Endothelial cell (in vitro differentiated cells): ENCODE data around the gene GHRL. TPM values are rescaled to one million over a fixed set of nuclear protein-coding genes. Genes with fewer than 3 reads are reported as not detected.

Source experiments
- DNase-seq: peaks from one replicate; pipeline ENCODE4 v3.0.0; 2021; ENCODE audit warnings: low spot score
- H3K27ac Mint-ChIP-seq: one replicate; pipeline ENCODE4 v1.8.0; 2021; ENCODE audit warnings: mixed read lengths, inconsistent platforms; ENCODE audit not compliant: unreplicated experiment
- H3K27me3 Mint-ChIP-seq: one replicate; pipeline ENCODE4 v1.8.0; 2021; ENCODE audit warnings: mild to moderate bottlenecking, moderate library complexity, mixed read lengths, inconsistent platforms; ENCODE audit not compliant: unreplicated experiment
- H3K36me3 Mint-ChIP-seq: one replicate; pipeline ENCODE4 v1.8.0; 2021; ENCODE audit warnings: mild to moderate bottlenecking, low read depth, mixed read lengths, inconsistent platforms; ENCODE audit not compliant: unreplicated experiment
- H3K4me1 Mint-ChIP-seq: one replicate; pipeline ENCODE4 v1.8.0; 2021; ENCODE audit warnings: mild to moderate bottlenecking, mixed read lengths, inconsistent platforms; ENCODE audit not compliant: unreplicated experiment
- H3K4me3 Mint-ChIP-seq: one replicate; pipeline ENCODE4 v1.8.0; 2021; ENCODE audit warnings: mild to moderate bottlenecking, mixed read lengths, inconsistent platforms; ENCODE audit not compliant: unreplicated experiment
- H3K9me3 Mint-ChIP-seq: one replicate; pipeline ENCODE4 v1.8.0; 2021; ENCODE audit warnings: mixed read lengths, inconsistent platforms; ENCODE audit not compliant: unreplicated experiment
- total RNA-seq: library from RNA; stranded (reverse); fragmentation: NEBNext Ultra II Directional; extraction: Animal tissue kit (Norgen Biotek cat#: 25700); gene quantifications from one replicate; pipeline ENCODE4 v1.2.1, GENCODE V29; 2021; ENCODE audit not compliant: unreplicated experiment
- TF ChIP-seq, protein P1 (sequence below): fragments of 200-600 bp; sonication (generic); IDR thresholded peaks from one replicate; pipeline ENCODE4 v1.5.0; 2021; ENCODE audit warnings: antibody characterized with exemption; ENCODE audit not compliant: unreplicated experiment

The GHRL gene
- total RNA-seq, 1 donor from 2014 or later: 0.62 TPM

DNA sequence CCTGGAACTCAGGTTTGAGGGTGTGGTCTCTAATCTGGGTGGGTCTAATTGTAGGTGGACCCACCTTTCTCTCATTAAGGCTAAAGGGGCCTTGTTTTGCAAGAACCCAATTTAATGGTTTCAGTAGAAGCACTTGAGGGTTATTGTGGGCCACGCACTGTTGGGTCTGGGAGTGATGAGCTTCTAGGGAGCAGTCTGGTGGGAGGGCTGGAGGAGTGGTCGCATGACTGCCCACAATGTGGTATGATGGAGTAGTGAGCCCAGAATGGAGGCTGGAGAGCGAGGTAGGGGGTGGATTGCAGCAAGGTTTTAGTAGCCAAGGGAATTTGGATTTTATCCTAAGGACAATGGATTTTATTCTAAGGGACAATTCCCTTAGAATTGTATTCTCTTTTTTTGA, 41.7 kb downstream of the GHRL start:
- Mint-ChIP-seq H3K36me3 (peaks cover 28% of the 10 kb centered on the region), H3K27ac (no peak overlapping the region), H3K4me1 (peaks cover 27% of the 10 kb centered on the region), H3K27me3 (peaks cover 3% of the 10 kb centered on the region), H3K4me3 (peak overlapping the region; percentile 16), H3K9me3 (peaks cover 4% of the 10 kb centered on the region)
- no peak for DNase-seq
- TF ChIP-seq, protein P1, sequence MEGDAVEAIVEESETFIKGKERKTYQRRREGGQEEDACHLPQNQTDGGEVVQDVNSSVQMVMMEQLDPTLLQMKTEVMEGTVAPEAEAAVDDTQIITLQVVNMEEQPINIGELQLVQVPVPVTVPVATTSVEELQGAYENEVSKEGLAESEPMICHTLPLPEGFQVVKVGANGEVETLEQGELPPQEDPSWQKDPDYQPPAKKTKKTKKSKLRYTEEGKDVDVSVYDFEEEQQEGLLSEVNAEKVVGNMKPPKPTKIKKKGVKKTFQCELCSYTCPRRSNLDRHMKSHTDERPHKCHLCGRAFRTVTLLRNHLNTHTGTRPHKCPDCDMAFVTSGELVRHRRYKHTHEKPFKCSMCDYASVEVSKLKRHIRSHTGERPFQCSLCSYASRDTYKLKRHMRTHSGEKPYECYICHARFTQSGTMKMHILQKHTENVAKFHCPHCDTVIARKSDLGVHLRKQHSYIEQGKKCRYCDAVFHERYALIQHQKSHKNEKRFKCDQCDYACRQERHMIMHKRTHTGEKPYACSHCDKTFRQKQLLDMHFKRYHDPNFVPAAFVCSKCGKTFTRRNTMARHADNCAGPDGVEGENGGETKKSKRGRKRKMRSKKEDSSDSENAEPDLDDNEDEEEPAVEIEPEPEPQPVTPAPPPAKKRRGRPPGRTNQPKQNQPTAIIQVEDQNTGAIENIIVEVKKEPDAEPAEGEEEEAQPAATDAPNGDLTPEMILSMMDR: no peak

DNA sequence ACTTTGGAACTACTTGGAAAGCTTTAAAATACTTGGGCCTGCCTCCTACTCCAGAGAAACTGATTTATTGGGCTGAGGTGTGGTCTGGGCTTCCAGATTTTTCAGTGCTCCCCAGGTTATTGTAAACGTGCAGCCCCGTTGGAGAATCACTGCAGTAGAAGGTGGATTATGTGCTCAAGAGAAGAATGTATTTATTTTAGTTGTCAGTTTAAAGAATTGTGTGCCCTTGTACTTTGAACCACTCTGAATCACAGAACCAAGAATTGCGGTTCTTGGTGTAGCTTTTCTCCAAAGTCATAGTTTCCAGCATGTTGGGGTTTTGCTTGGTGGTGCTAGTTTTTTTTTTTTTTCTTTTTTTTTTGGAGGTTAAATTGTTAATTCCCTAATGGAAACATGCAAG, 42.9 kb downstream of the GHRL start:
- Mint-ChIP-seq H3K4me3 (peak overlapping the region; percentile 93), H3K4me1 (peaks cover 27% of the 10 kb centered on the region), H3K27me3 (peaks cover 3% of the 10 kb centered on the region), H3K27ac (no peak overlapping the region), H3K9me3 (peaks cover 4% of the 10 kb centered on the region), H3K36me3 (peaks cover 25% of the 10 kb centered on the region)
- no peak for DNase-seq
- TF ChIP-seq, protein P1: no peak

DNA sequence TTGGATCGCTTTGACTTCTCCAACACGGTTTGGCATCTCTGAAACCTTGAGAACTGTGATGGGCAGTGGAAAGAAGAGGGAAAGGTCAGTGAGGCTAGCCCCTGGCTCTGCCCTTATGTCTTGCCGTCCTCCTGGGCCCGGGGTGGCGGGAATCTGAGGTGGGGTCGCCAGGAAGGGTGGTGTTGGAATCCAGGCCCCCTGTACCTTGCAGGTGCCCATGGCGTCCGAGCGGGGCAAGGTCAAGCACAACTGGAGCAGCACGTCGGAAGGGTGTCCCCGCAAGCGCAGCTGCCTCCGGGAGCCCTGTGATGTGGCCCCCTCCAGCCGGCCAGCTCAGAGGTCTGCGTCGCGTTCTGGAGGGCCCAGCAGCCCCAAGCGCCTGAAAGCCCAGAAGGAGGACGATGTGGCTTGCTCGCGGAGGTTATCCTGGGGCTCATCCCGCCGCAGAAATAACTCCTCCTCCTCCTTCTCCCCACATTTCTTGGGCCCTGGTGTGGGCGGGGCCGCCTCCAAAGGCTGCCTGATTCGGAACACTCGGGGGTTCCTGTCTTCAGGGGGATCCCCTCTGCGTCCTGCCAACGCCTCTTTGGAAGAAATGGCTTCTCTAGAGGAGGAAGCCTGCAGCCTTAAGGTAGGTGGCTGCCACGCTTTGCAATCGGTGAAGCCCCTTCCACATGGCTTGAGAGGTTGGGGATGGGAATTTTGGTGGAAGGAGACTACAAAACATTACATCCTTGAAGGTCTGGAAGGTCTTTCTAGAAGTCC, 43.6 kb downstream of the GHRL start:
- TF ChIP-seq, protein P1: no peak
- Mint-ChIP-seq H3K27ac (peak overlapping the region; percentile 18), H3K4me1 (peaks cover 27% of the 10 kb centered on the region), H3K4me3 (peak overlapping the region; percentile 93), H3K36me3 (peaks cover 25% of the 10 kb centered on the region), H3K27me3 (peaks cover 3% of the 10 kb centered on the region), H3K9me3 (peaks cover 4% of the 10 kb centered on the region)
- peak; percentile 16 for DNase-seq

DNA sequence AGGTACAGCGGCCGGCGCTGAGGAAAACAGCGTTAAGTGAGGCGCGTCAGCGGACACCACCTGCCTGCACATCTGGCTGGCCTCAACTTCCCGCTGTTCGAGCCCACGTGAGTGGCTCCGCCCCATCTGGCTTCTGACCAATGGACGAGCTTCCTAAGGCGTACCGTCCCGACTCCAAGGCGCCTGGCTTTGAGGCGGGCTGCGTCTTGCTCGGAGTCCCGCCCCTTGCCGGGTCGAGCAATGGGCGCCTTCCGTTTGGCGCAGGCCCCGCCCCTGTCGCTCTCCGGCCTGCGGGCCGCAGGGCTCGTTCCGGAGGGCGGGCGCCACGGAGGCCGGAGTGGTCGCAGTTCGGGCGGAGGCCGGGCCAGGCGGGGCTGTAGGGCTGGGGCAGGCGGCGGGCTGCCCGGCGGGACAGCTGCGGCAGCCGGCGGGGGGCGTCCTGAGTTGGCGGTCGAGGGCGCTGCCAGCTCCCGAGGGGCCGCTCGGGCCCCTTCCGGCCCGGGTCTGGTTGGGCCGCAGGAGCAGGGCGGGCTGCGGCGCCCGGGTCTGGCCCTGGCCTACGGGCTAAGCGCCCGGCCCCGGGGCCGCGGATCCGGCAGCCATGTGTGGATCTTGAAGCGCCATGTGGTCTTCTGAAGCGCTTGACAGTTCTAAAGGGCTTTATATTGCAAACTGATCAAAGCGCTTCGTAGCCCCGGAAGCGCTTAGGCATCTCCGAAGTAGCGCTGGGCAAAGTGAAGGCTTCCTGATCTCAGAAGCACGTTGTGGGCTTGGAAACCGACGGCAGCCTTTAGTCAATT, 44.4 kb downstream of the GHRL start, which contains the start of gene TATDN2:
Gene TATDN2 (plus strand): TSS at position 276 of the 800 bp plus-strand sequence. CDS start 742 bp downstream, outside the sequence.
- Mint-ChIP-seq H3K4me3 (peak within 1 kb of the TSS; percentile 93), H3K27ac (peak within 1 kb of the TSS; percentile 74), H3K9me3 (peaks cover 4% of the 10 kb centered on the region), H3K4me1 (peaks cover 26% of the 10 kb centered on the region), H3K27me3 (peaks cover 3% of the 10 kb centered on the region), H3K36me3 (peaks cover 17% of the 10 kb centered on the region)
- TF ChIP-seq, protein P1: no peak
- peak; percentile 87 for DNase-seq
